ENCODE data around the gene STRIT1.

GRCh38 chr3:155248531-155249187 is 44.8 kb downstream of the STRIT1 start:
- TF ChIP-seq FOXM1 (IDR thresholded peaks at IDR 0.05; ENCODE audit: borderline replicate concordance) (no peak), SP1 (IDR thresholded peaks at IDR 0.05) (no peak), ZNF384 (IDR thresholded peaks at IDR 0.05) (no peak), BHLHE40 (IDR thresholded peaks at IDR 0.05; ENCODE audit: borderline replicate concordance) (no peak), ELF4 (IDR thresholded peaks at IDR 0.05) (no peak), SUZ12 (IDR thresholded peaks at IDR 0.05) (no peak), CTBP1 (IDR thresholded peaks at IDR 0.05; ENCODE audit: borderline replicate concordance) (no peak), ARNT (IDR thresholded peaks at IDR 0.05) (no peak), PKNOX1 (IDR thresholded peaks at IDR 0.05) (no peak)

All from HEK293T (cell line).